Lower leg skin (tissue), 4 donors: ENCODE results near the gene TIMP4. TPM values are rescaled to one million over a fixed set of nuclear protein-coding genes. Genes with fewer than 3 reads are reported as not detected.
A peak's percentile ranks its signal among the peaks of the same experiment; 100 is the strongest.

Experiments used
- DNase-seq, 2 donors: peaks; one replicate each; pipeline ENCODE4 v3.0.0-alpha.2; 2019; ENCODE audit warnings: low spot score in 2 of 2
- H3K4me3 ChIP-seq: fragments of 200-600 bp; sonication (generic); 2 replicates; pipeline ENCODE4 v1.5.1; 2017; ENCODE audit warnings: mild to moderate bottlenecking, low read depth; ENCODE audit not compliant: poor library complexity, severe bottlenecking
- POLR2A ChIP-seq, 2 donors: fragments of 450-650 bp; IDR thresholded peaks; one replicate each; pipeline ENCODE4 v1.6.1; 2016 to 2017; ENCODE audit warnings: antibody characterized with exemption in 2 of 2, mild to moderate bottlenecking in 1 of 2, moderate library complexity in 1 of 2
- WGBS, 2 donors: methylation state at CpG; one replicate each; pipeline ENCODE4 v1.1.5; 2018; 5-methylcytosine and 5-hydroxymethylcytosine counted together
- intact Hi-C: fragments of 100-400 bp; cut with DNase I; formaldehyde crosslinking; loops from one replicate; pipeline ENCODE4 v1.15.0; 2023; ENCODE audit warnings: low total_unique reads
- total RNA-seq, 4 donors: library from RNA; depleted of rRNA; stranded (reverse); fragments of >200 nt; gene quantifications; one replicate each; pipeline ENCODE4 v1.1.0, GENCODE V29; 2016
- TF ChIP-seq, protein P1 (sequence below), 3 donors: fragments of 450-650 bp; IDR thresholded peaks; one replicate each; pipeline ENCODE4 v1.5.1; 2016; ENCODE audit warnings: antibody characterized with exemption in 3 of 3, mild to moderate bottlenecking in 3 of 3, moderate library complexity in 2 of 3

Gene TIMP4
- total RNA-seq, 4 donors from 2014 or later, result 5.2 to 16.5 (median 14.4) TPM

DNA sequence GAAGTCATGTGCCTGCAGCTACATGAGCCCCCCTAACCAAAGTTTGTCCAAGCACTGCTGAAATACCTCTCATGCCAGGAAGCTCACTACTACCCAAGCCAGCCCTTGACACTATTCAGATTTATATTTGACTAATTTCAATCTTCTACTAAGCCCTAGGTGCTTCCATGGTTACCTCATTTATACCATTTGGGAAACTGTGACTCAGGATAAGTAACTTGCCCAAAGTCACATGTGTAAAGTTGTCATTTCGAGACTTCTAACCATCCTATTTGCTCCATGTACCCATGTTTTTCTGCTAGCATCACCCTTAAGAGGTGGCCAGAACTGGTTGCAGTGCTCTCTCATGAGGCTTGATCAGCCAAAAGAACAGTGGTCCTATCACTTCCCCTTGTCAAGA lies 20.7 kb upstream of the TIMP4 start:
- TF ChIP-seq POLR2A (IDR thresholded peaks at IDR 0.05), result no peak
- TF ChIP-seq, protein P1, sequence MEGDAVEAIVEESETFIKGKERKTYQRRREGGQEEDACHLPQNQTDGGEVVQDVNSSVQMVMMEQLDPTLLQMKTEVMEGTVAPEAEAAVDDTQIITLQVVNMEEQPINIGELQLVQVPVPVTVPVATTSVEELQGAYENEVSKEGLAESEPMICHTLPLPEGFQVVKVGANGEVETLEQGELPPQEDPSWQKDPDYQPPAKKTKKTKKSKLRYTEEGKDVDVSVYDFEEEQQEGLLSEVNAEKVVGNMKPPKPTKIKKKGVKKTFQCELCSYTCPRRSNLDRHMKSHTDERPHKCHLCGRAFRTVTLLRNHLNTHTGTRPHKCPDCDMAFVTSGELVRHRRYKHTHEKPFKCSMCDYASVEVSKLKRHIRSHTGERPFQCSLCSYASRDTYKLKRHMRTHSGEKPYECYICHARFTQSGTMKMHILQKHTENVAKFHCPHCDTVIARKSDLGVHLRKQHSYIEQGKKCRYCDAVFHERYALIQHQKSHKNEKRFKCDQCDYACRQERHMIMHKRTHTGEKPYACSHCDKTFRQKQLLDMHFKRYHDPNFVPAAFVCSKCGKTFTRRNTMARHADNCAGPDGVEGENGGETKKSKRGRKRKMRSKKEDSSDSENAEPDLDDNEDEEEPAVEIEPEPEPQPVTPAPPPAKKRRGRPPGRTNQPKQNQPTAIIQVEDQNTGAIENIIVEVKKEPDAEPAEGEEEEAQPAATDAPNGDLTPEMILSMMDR (IDR thresholded peaks at IDR 0.05), result no peak
- WGBS, 2 donors, result 90 to 93% methylated on average over 1 of the region's 1 CpG
- DNase-seq, result peak in 1 of 2 donors; percentile 15
- intact Hi-C loops, result loop anchor here (5.0 kb wide), 1 partner anchor 42 kb away; no protein-coding TSS in a partner anchor
- no peak overlapping the region for H3K4me3 ChIP-seq

DNA sequence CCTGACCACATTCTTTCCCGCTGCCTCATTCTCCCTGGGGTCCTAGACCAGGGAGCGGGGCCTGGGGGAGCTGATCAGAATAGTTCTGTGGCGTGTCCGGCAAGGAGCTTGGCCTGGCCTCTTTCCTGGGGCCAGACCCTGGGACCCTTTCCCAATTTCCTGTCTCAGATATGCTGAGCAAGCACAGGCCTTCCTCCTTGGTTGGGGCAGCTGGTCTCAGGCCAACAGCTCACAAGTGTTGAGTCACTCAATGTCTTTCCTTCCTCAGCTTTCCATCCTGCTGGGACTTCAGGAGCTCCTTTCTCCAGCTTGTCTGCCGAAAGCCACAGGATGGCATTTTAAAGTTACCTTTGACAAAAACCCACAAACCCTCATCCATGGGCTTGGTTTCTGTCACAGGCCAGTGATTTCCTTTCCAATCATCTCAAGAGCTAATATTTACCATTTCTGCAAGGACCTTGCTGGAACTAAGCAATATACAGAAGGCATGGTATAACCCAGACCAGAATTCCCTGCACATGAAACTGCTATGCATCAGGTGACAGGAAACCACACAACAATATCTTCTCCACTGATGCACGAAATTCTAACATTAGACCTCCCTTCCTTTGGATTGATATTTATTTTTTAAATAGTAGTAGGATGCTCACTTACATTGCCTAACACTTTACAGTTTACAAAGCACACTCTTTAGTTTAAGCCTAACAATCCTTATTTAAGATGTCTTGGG lies 19.5 kb upstream of the TIMP4 start:
- intact Hi-C loops, result loop anchor here (5.0 kb wide), 1 partner anchor 41 kb away; no protein-coding TSS in a partner anchor

DNA sequence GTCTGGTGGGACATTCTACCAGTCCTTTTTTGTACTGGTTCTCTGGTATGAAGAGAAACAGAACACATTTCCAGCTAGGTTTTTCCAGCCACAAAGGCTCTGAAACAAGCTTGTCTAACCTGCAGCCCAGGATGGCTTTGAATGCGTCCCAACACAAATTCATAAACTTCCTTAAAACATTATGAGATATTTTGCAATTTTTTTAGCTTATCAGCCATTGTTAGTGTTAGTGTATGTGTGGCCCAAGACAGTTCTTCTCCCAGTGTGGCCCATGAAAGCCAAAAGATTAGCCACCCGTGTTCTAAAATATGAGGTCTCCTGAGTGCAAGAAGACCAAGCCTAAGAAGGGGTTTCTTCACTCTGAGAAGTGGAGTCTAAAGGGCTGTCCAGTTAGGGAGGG lies 18.4 kb upstream of the TIMP4 start:
- WGBS, 2 donors, result 78 to 84% methylated on average over 2 of the region's 2 CpGs
- no peak overlapping the region for H3K4me3 ChIP-seq
- intact Hi-C loops, result loop anchor here (5.0 kb wide), 1 partner anchor 40 kb away; no protein-coding TSS in a partner anchor
- TF ChIP-seq, protein P1 (IDR thresholded peaks at IDR 0.05), result no peak
- TF ChIP-seq POLR2A (IDR thresholded peaks at IDR 0.05), result no peak
- DNase-seq, result no peak

More for the DNA sequence above, 19.5 kb upstream of the TIMP4 start:
- WGBS, 2 donors, result 81 to 85% methylated on average over 6 of the region's 6 CpGs
- no peak for TF ChIP-seq POLR2A (IDR thresholded peaks at IDR 0.05)
- TF ChIP-seq, protein P1 (IDR thresholded peaks at IDR 0.05), result no peak
- peak; percentile 37 to 90 for DNase-seq
- no peak overlapping the region for H3K4me3 ChIP-seq

DNA sequence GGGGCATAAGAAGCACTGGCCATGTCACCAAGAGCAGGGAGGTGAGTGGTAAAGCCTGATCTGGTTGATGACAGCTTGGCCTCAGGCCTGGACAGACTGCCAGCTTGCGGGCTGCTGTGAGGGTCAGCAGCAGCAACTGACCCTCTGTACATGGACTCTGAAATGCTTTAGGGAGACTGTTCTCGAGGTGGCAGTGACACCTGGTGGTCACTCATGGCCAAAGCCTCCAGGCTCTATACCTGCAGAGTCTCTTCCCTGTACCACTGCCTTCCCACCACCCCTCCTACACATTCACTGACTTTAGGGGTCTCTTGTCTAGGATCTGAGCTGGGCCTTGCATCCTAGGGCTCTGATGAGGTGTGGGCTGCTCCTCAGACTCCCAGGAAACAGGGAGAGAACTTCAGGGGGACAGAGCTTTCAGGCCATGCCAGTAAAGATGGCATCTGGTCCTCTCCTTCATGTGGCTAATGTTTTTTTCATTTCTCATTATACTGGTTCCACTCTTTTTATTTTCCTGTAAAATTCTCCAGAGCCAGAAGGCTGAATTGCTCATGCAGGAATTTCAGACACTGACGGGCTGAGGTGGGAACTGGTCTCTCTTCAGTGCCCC lies 17.2 kb upstream of the TIMP4 start:
- peak in 1 of 2 donors; percentile 55 for DNase-seq
- no peak overlapping the region for H3K4me3 ChIP-seq
- 78 to 79% methylated on average over 3 of the region's 3 CpGs for WGBS, 2 donors
- intact Hi-C loops, result loop anchor here (5.0 kb wide), 1 partner anchor 39 kb away; no protein-coding TSS in a partner anchor
- TF ChIP-seq, protein P1 (IDR thresholded peaks at IDR 0.05), result peak in 1 of 3 donors; percentile 50
- no peak for TF ChIP-seq POLR2A (IDR thresholded peaks at IDR 0.05)

DNA sequence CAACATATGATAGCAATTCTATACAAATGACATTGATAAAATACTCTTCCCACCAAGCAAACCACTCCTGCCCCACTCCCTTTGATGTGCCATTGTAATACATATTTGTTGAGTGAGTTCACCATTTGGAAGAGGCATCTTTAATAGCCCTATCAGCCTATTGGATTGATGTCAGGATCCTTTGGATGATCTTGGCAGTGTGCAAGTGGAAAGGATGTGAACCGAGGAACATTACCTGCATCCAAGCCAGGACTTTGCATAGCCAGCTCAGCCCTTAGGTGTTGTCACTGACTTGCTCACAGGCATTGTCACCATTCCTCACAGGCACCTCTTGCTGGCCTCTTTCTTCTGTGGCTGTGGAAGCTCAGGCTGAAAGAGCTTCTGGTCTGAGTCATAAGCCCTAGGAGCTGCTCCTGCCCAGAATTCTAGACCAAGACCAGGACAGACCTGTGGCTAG lies 16.5 kb upstream of the TIMP4 start:
- no peak for DNase-seq
- WGBS, 2 donors, result 25 to 43% methylated on average over 1 of the region's 1 CpG
- intact Hi-C loops, result loop anchor here (5.0 kb wide), 1 partner anchor 38 kb away; no protein-coding TSS in a partner anchor
- TF ChIP-seq POLR2A (IDR thresholded peaks at IDR 0.05), result no peak
- TF ChIP-seq, protein P1 (IDR thresholded peaks at IDR 0.05), result no peak
- no peak overlapping the region for H3K4me3 ChIP-seq
